Endothelial cell of umbilical vein (primary cell): ENCODE results near the gene LCOR. TPM values are rescaled to one million over a fixed set of nuclear protein-coding genes. Genes with fewer than 3 reads are reported as not detected.

Experiments
- BruUV-seq: library from RNA; stranded (reverse); fragments of 400-500 nt; replicated peaks from 2 replicates; lab custom pipeline; 2021; lab: Mats Ljungman, UMichigan
- CTCF ChIA-PET: fragments of 300-600, 350-600 bp; sonication (Branson Sonifier 250); formaldehyde crosslinking; loops from one replicate; lab custom pipeline; 2021; ENCODE audit warnings: antibody characterized with exemption, inconsistent platforms; lab: Charles Lee
- POLR2A ChIA-PET: fragments of 300-600, 350-600 bp; sonication (Branson Sonifier 250); formaldehyde crosslinking; loops from one replicate; lab custom pipeline; 2021; ENCODE audit warnings: antibody characterized with exemption, inconsistent platforms; lab: Charles Lee
- DNase-seq: peaks from one replicate; pipeline ENCODE4 v3.0.0-alpha.2; 2011; ENCODE audit warnings: low read depth, low spot score
- FAIRE-seq: peaks from 2 replicates; lab custom pipeline; 2011; peaks lifted over from hg19 to GRCh38; lab: Jason Lieb, UNC
- H2AFZ ChIP-seq: 2 replicates; pipeline ENCODE4 v1.6.0; 2012; ENCODE audit warnings: low read depth, low read length, control low read depth, inconsistent platforms
- H3K27ac ChIP-seq: 2 replicates; pipeline ENCODE4 v1.5.1; 2011; ENCODE audit warnings: low read depth, mild to moderate bottlenecking, control low read depth, low read length, moderate library complexity; ENCODE audit not compliant: insufficient read depth
- H3K27me3 ChIP-seq, 2 experiments: 2 replicates each; pipeline versions ENCODE4 v1.6.0 to v1.6.1; 2011; ENCODE audit warnings: low read length in 2 of 2, mixed read lengths in 1 of 2; ENCODE audit not compliant: control insufficient read depth in 2 of 2, insufficient read depth in 2 of 2
- H3K36me3 ChIP-seq, 2 experiments: 2 replicates in 1 of 2; 3 replicates in 1 of 2; pipeline ENCODE4 v1.5.1; 2011; ENCODE audit warnings: low read length in 2 of 2, mild to moderate bottlenecking in 1 of 2, moderate library complexity in 1 of 2; ENCODE audit not compliant: control insufficient read depth in 2 of 2, insufficient read depth in 2 of 2; ENCODE audit errors: extremely low read depth in 1 of 2
- H3K4me1 ChIP-seq: 3 replicates; pipeline ENCODE4 v1.5.1; 2011; ENCODE audit warnings: mild to moderate bottlenecking, low read length; ENCODE audit not compliant: control insufficient read depth, insufficient read depth; ENCODE audit errors: extremely low read depth
- H3K4me2 ChIP-seq: 2 replicates; pipeline ENCODE4 v1.6.1; 2011; ENCODE audit warnings: low read length, control low read depth, mixed read lengths; ENCODE audit not compliant: insufficient read depth
- H3K4me3 ChIP-seq, 3 experiments: fragments of 200-600 bp in 1 of 3; sonication (generic), shearing (Covaris generic) in 1 of 3; replicated peaks in 1 of 3; 2 replicates each; pipeline ENCODE4 v1.5.1; 2011 to 2016; ENCODE audit warnings: control low read depth in 3 of 3, low read length in 3 of 3, mild to moderate bottlenecking in 2 of 3, inconsistent platforms in 1 of 3, low read depth in 1 of 3, moderate library complexity in 1 of 3; ENCODE audit not compliant: insufficient read depth in 1 of 3
- H3K79me2 ChIP-seq: 2 replicates; pipeline ENCODE4 v1.6.0; 2012; ENCODE audit warnings: low read length, inconsistent platforms; ENCODE audit not compliant: control insufficient read depth, insufficient read depth
- H3K9ac ChIP-seq: replicated peaks from 2 replicates; pipeline ENCODE3; 2011; ENCODE audit warnings: low read length, control low read depth; ENCODE audit not compliant: insufficient read depth; ENCODE audit errors: extremely low read depth
- H3K9me1 ChIP-seq: replicated peaks from 3 replicates; pipeline ENCODE4 v1.6.0; 2011; ENCODE audit warnings: mild to moderate bottlenecking, low read length; ENCODE audit not compliant: control insufficient read depth, insufficient read depth; ENCODE audit errors: extremely low read depth
- H3K9me3 ChIP-seq: replicated peaks from 2 replicates; pipeline ENCODE4 v1.5.1; 2012; ENCODE audit warnings: low read length, inconsistent platforms; ENCODE audit not compliant: control insufficient read depth, insufficient read depth
- H4K20me1 ChIP-seq: replicated peaks from 2 replicates; pipeline ENCODE3; 2011; ENCODE audit warnings: mild to moderate bottlenecking, low read length; ENCODE audit not compliant: control insufficient read depth, insufficient read depth; ENCODE audit errors: extremely low read depth
- CTCF ChIP-seq, 2 donors: IDR thresholded peaks; 1 replicate in 1 of 2; 2 replicates in 1 of 2; pipeline ENCODE4 v1.5.1; 2011; ENCODE audit warnings: low read length in 2 of 2, mild to moderate bottlenecking in 2 of 2, moderate library complexity in 2 of 2, control low read depth in 1 of 2, inconsistent platforms in 1 of 2, low read depth in 1 of 2; ENCODE audit not compliant: insufficient read depth in 1 of 2; ENCODE audit errors: extremely low read depth in 1 of 2
- FOS ChIP-seq: IDR thresholded peaks from 2 replicates; pipeline ENCODE4 v1.6.1; 2011; ENCODE audit warnings: mild to moderate bottlenecking, low read length, moderate library complexity, borderline replicate concordance; ENCODE audit not compliant: insufficient read depth
- dilution Hi-C: fragments of 300-500 bp; cut with MboI; formaldehyde crosslinking; loops from one replicate; pipeline ENCODE4 v1.15.0; 2019; ENCODE audit warnings: low sequenced_read_pairs; ENCODE audit not compliant: extremely low pct_ligation_motif_present
- intact Hi-C: fragments of 100-400 bp; cut with micrococcal nuclease; formaldehyde crosslinking; loops from one replicate; pipeline ENCODE4 v1.10.0; 2022
- polyA plus RNA-seq, 4 experiments: library from polyadenylated mRNA; depleted of rRNA in 3 of 4; stranded (reverse) in 3 of 4; unstranded in 1 of 4; fragments of >200 nt; gene quantifications; 2 replicates each; pipeline versions ENCODE4 v1.2.1 to v1.2.3, GENCODE V29; 2011 to 2012; ENCODE audit warnings: missing spikeins in 1 of 4
- total RNA-seq: library from RNA; stranded (reverse); gene quantifications from 2 replicates; pipeline ENCODE4 v1.2.3, GENCODE V29; 2021

Gene LCOR
- total and polyA plus RNA-seq, 2 donors (not counting 3 experiments of a cell fraction or from before 2014, with no cell fraction given) = 11.6 to 39.0 TPM

DNA sequence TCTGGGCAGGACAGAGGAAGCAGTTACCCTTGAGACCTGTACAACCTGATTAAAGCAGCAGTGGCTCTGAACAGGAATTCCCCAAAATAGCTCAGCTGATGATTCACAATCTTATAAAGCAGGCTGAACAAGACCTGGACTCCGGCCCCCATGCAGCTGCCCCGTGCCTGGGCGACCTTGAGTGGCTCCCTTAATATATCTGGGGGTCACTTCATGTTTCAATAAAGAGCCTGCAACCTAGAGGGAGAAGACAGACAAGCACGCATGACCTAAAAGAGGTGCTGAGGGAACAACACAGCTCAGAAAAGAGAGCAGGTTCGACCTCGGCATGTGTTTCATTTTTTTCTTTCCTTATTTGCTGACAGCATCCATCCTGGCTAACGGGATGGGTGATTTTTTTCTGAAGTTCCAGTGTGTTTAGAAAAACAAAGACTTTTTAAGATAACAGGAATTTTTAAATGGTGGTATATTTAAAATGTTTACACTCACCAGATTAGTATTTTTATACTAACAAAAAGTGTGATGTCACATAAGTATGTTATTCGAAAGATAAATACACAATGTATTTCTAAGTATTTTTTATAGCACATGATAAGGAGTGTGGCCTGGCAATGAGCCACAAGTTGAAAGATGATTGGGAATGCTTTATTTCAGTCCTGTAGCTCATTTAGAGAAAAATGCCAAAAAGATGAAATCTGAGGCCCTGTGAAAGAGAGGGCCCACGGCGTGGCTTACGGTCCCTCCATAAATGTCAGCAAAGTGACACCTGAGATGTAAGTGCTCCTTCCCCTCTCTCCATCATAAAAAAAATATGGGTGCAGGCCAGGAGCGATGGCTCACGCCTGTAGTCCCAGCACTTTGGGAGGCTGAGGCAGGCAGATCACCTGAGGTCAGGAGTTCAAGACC, 192.3 kb downstream of the LCOR start:
- peak; percentile 90 for FAIRE-seq
- peak overlapping the region; percentile 54 for H3K27ac ChIP-seq
- ChIA-PET POLR2A (interaction anchor here (0.6 to 1.5 kb wide), 2 partner anchors 13 to 701 kb away, joined by 4 read pairs; no protein-coding TSS in a partner anchor), CTCF (interaction anchor here (0.5 to 9.2 kb wide), 34 partner anchors 8 to 985 kb away, joined by 3 to 161 read pairs (median 5); partner anchors contain the start of genes LCOR and TLL2)
- TF ChIP-seq CTCF (IDR thresholded peaks at IDR 0.05; ENCODE audit: extremely low read depth in 1 of 2, insufficient read depth in 1 of 2, low read depth in 1 of 2, low read length in 2 of 2) = no peak
- TF ChIP-seq FOS = peak; percentile 50
- no peaks in the 10 kb centered on the region for H4K20me1 ChIP-seq
- no peaks in the 10 kb centered on the region for H3K27me3 ChIP-seq
- peak; percentile 80 for DNase-seq
- H3K4me1 ChIP-seq = peaks cover 18% of the 10 kb centered on the region
- H3K9me1 ChIP-seq = no peaks in the 10 kb centered on the region
- no TSS peak for BruUV-seq
- no peaks in the 10 kb centered on the region for H3K36me3 ChIP-seq
- no peaks in the 10 kb centered on the region for H3K9me3 ChIP-seq
- intact Hi-C loops (loop anchor here (1.0 to 2.0 kb wide), 6 partner anchors 13 to 384 kb away; partner anchors contain the start of gene LCOR), dilution Hi-C loops (no loop called here)
- no peaks in the 10 kb centered on the region for H3K79me2 ChIP-seq
- H3K4me2 ChIP-seq = peak overlapping the region; percentile 64
- H3K9ac ChIP-seq = peak overlapping the region; percentile 25
- peak overlapping the region in 1 of 3 experiments; percentile 9 for H3K4me3 ChIP-seq
- H2AFZ ChIP-seq = peak overlapping the region; percentile 24
